ENCODE measurements around the gene MYOF.

DNA sequence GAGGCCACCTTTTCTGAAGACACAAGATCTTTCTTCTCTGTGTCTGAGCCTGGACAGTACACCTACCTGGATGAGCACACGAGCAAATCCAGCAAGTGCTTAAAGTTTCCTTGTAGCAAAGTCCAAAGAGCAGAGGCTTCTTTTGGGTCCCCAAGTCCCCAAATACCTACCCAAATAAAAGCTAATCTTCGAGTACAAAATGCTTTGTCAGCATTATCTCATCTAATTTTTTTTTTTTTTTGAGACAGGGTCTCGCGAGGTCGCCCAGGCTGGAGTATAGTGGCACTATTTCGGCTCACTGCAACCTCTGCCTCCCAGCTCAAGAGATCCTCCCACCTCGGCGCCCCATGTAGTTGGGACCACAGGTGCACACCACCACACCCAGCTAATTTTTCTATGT, 24.6 kb downstream of the MYOF start:
- TF ChIP-seq, protein P1, sequence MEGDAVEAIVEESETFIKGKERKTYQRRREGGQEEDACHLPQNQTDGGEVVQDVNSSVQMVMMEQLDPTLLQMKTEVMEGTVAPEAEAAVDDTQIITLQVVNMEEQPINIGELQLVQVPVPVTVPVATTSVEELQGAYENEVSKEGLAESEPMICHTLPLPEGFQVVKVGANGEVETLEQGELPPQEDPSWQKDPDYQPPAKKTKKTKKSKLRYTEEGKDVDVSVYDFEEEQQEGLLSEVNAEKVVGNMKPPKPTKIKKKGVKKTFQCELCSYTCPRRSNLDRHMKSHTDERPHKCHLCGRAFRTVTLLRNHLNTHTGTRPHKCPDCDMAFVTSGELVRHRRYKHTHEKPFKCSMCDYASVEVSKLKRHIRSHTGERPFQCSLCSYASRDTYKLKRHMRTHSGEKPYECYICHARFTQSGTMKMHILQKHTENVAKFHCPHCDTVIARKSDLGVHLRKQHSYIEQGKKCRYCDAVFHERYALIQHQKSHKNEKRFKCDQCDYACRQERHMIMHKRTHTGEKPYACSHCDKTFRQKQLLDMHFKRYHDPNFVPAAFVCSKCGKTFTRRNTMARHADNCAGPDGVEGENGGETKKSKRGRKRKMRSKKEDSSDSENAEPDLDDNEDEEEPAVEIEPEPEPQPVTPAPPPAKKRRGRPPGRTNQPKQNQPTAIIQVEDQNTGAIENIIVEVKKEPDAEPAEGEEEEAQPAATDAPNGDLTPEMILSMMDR (IDR thresholded peaks at IDR 0.05 in 4 of 5, conservative IDR thresholded peaks at IDR 0.05 in 1 of 5), result no peak
- no peak for TF ChIP-seq POLR2A (IDR thresholded peaks at IDR 0.05)
